Activated gamma-delta T cell (primary cell): ENCODE data around the gene GAB1.
"Not testable (repeated sequence)": the region's sequence is repeated elsewhere in the genome, so short reads cannot be mapped to it uniquely, and the experiment has no call there.

Source experiments
- DNase-seq: peaks from one replicate; lab custom pipeline; 2025; lab: John Stamatoyannopoulos, UW

GAB1 gene

GRCh38 chr4:143338313-143338712 is 1.6 kb downstream of the GAB1 start:
- no peak for DNase-seq

DNA sequence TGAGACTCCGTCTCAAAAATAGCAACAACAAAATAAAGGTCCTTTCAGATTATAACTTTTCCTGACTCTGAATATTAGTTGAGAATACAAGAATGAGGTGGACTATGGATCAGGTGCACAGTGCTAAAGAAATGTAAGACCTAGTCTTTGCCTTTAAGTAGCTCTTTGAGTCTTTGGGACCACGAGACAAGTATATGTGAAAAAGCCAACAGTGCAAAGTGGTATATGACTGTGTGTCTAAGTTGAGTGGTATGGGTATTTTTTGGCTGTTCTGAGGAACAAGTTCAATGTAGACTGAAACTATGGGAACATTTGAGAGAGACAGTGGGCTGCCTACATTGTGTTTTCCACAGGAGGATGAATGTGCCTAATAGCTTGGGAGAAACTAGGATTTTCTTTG is 2.8 kb downstream of the GAB1 start:
- DNase-seq: no peak

DNA sequence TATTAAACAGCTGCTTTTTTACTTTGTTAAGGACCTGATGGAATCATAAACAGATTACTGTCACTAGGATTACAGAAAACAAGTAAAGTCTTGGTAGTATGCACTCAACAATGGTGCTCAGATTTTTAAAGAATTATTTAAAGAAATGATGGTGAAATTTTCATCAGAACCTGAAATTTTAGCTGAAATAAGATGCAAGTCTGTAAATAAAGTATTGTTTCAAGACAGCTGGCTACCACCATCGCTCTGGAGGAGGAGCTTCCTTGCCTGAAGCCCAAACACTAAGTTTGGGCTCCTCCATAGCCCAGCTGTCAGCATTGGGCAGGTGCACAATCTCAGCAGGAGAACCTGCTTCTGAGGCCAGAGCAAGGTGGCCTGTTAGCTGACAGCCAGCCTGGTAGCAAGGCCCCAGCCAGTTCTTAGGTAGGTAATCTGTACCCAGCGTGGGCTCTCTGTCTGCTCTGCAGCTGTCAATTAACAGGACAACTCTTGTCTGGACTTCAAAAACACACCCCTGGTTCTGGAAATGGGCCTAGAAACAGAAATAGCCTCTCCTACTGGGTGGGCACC is 4.6 kb downstream of the GAB1 start:
- no peak for DNase-seq

- no peak for DNase-seq
Observed at GRCh38 chr4:143343276-143343831, 6.7 kb downstream of the GAB1 start.

- no peak for DNase-seq
Observed at GRCh38 chr4:143344041-143344440, 7.4 kb downstream of the GAB1 start.

DNA sequence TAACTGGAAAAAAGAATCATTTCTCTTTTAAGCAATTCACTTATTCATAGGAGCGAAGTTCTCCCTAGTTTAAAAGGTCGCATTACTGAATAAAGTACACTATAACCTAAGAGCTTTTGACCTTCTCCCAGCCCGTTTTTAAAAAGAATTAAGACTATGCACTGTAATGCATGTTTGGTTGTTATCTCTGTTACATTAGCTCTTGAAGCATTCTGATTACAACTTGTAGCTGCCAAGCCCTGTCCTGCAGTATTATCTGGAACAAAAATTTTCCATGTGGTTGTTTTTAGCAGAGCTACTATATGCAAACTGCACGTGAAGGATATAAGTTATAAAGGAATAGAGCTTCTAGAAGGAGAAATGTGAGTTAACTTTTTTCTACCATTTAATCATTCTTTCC is 8.1 kb downstream of the GAB1 start:
- DNase-seq: no peak

DNA sequence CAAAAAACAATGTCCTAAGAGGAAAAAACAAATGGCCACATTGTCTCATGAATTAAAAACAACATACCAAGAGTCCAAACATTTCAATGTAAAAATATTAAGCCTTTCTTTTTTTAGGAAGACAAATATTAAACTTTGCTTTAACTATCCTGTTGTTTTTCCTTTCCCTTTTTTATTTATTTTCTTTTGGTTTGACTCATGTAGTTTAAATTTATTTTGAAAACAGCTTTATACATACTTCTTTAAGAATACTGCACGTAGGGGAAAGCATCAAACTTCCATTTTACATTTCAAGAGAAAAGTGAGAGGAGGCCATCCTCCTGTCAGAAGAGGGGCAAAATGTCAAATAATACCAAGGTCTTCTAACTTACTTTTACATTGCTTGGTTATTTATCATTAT is 8.7 kb downstream of the GAB1 start:
- no peak for DNase-seq

DNA sequence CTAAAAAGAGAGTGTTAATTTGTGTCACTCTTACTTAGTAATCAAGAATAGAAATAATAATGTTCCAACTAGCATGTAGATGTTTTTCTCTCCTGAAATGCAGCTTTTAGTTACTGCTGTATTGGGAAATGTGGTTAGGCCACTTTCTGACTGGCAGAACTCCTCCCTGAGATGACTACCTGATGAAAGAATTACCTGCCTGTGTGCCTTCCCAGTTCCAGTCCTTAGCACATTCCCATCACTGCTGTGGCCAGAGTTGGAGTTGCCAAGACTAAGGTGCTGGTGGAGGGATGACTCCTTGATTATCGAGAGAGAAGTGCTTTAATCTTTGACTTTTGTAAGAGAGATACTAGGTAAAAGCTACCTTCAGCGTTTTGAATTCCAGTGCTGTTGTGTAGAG is 9.5 kb downstream of the GAB1 start:
- no peak for DNase-seq

GRCh38 chr4:143347484-143348111 is 10.9 kb downstream of the GAB1 start:
- DNase-seq: no peak

GRCh38 chr4:143348233-143349077 is 11.8 kb downstream of the GAB1 start:
- no peak for DNase-seq

- not testable (repeated sequence) for DNase-seq
Observed at GRCh38 chr4:143349858-143350527, 13.3 kb downstream of the GAB1 start.

DNA sequence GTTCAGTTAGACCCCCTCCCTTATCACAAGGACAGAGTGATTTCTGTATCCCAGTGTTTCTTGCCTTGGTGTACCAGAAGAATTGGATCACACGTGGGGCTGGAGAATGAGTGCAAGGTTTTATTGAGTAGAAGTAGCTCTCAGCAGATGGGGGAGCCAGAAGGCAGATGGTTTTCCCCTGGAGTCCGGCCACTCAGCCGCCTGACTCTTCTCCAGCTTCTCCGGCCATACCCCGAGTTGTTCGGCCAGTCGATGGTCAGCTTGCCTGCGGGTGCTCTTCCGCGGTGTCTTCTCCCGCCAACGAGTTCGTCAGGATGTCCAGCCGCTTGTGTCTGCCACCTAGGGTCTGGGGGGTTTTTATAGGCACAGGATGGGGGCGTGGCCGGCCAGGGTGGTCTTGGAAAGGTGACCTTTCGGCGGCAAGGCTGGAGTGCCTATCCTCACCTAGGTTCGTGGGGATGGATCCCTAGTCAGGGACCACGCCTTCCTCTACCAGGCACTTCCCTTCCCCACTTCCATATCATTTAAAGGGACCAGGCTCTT is 14.5 kb downstream of the GAB1 start:
- DNase-seq: no peak

GRCh38 chr4:143351774-143352451 is 15.2 kb downstream of the GAB1 start:
- no peak for DNase-seq

DNA sequence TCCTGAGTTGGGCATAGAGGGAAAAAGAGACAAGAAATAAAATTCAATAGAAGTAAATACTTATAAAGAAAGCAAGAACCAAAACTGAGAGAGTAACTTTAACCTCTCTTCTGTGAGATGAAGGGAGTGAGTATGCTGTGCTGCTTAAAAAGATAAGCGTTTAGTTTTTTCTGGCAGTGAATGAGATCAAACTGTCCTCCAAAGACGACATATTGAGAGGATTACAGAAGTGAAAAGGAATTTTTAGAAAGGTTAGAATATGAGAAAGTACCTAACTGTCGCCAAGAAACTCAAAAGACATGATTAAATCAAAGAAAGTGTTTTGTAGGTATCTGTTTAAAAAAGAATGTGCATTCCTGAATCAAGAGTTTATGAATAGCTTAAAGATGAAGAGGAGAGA is 16.0 kb downstream of the GAB1 start:
- DNase-seq: no peak

DNA sequence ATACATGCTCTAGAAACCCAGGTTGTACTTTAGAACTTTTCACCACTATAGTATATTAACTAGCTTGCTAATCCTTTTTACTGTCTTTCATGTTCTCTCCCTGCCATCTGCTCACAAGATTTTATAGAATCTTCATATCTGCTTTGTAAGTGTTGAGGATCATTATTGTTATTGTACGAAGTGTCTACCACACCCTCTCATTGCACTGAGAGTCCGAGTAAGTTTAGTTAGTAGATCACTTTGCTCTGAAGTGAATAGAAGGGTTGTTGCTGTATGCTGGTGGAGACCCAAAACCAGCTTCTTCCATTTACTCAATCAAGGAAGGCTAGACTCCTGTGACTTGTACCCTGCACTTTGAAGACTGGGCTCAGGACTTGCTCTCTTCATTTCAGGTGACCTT is 17.1 kb downstream of the GAB1 start:
- DNase-seq: no peak

DNA sequence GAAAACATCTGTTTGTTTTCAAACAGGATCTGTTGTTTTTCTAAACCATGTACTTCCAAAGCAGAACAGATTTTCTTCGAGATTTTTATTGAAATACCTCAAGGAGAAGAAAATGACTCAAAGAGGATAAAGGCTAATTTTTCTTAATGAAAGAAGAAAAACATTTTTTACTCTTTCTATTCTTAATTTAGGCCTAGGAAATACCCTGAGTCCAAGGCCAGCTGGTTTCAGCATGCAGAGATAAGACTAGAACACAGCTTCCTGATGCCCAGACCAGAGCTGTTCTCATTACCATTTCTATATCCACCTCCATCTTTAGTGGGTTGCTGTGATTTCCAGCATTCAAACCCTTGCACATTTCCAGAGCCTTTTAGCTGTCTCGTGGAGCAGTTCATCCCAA is 18.3 kb downstream of the GAB1 start:
- no peak for DNase-seq

- DNase-seq: no peak
Observed at GRCh38 chr4:143355540-143356217, 19.0 kb downstream of the GAB1 start.

GRCh38 chr4:143356493-143356892 is 19.8 kb downstream of the GAB1 start:
- DNase-seq: no peak

DNA sequence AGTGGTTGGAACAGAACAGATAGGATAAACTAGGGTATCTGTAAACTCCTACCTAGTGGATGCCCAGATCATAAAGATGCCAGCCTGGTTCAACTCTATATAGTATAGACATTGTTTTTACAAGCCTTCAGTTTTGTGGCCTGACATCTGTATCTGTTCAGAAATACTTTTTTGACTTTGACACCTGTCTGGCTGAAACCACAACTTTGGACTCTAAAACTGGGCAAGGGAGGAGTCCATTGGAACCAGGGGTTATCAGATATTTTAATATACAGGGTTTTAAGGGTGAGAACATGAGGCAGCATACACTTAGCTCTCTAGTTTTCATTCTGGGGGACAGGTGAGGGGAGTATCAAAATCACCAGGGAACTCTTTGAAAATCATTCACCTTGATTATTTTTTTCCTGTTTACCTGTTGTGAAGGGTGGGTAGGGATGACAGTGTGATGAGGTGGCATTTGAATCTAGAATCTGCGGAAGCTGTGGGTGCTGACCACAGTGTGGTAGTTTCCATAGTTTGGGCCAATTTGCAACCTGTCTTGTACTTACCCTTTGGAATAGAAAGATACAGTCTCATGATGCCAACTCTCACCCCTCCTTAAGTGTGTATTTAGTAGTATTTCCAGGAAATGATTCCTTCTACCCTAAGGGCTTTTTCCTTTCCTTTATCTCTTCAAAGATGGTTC is 20.6 kb downstream of the GAB1 start:
- DNase-seq: no peak

GRCh38 chr4:143358419-143358818 is 21.7 kb downstream of the GAB1 start:
- DNase-seq: no peak
